GM12864 (cell line): ENCODE data around the gene WFS1.

Experiments
- DNase-seq: peaks from one replicate; pipeline ENCODE4 v3.0.0-alpha.2; 2011; ENCODE audit warnings: low read depth
- H3K4me3 ChIP-seq: 2 replicates; pipeline ENCODE4 v1.5.1; 2011; ENCODE audit warnings: mild to moderate bottlenecking, low read depth, low read length, control low read depth
- CTCF ChIP-seq: IDR thresholded peaks from 2 replicates; pipeline ENCODE4 v1.5.1; 2011; ENCODE audit warnings: low read depth, mild to moderate bottlenecking, moderate library complexity, low read length, control low read depth, inconsistent platforms; ENCODE audit errors: missing control alignments

The WFS1 gene

GRCh38 chr4:6275898-6276806 is 6.5 kb downstream of the WFS1 start:
- no peak for DNase-seq
- no peak overlapping the region for H3K4me3 ChIP-seq
- TF ChIP-seq CTCF: no peak

- DNase-seq: no peak
- H3K4me3 ChIP-seq: no peak overlapping the region
- no peak for TF ChIP-seq CTCF
Observed at GRCh38 chr4:6277139-6277802, 7.6 kb downstream of the WFS1 start.

GRCh38 chr4:6277935-6278800 is 8.5 kb downstream of the WFS1 start:
- no peak for DNase-seq
- no peak for TF ChIP-seq CTCF
- H3K4me3 ChIP-seq: no peak overlapping the region

- H3K4me3 ChIP-seq: no peak overlapping the region
- peak; percentile 41 for DNase-seq
- TF ChIP-seq CTCF: no peak
Observed at GRCh38 chr4:6278801-6279197, 9.1 kb downstream of the WFS1 start.

GRCh38 chr4:6279582-6280289 is 10.1 kb downstream of the WFS1 start:
- H3K4me3 ChIP-seq: no peak overlapping the region
- TF ChIP-seq CTCF: no peak
- DNase-seq: no peak

GRCh38 chr4:6280365-6280996 is 10.8 kb downstream of the WFS1 start:
- H3K4me3 ChIP-seq: no peak overlapping the region
- no peak for DNase-seq
- TF ChIP-seq CTCF: no peak
